HG02763 (cell line): ENCODE measurements around the gene ADORA1.

Experiments used
- ATAC-seq: cut with Tn5 transposase; IDR thresholded peaks from one replicate; pipeline ENCODE4 v1.9.1; 2021; ENCODE audit warnings: mild to moderate bottlenecking, moderate library complexity; ENCODE audit not compliant: unreplicated experiment

The ADORA1 gene

GRCh38 chr1:203172184-203173010, 44.9 kb downstream of the ADORA1 start:
- no peak for ATAC-seq

GRCh38 chr1:203173011-203173555, 45.6 kb downstream of the ADORA1 start:
- ATAC-seq, result no peak

- peak; percentile 68 for ATAC-seq
Observed at GRCh38 chr1:203173566-203173965, 46.0 kb downstream of the ADORA1 start.

- no peak for ATAC-seq
Observed at GRCh38 chr1:203174324-203174985, 46.9 kb downstream of the ADORA1 start.

GRCh38 chr1:203175237-203175826, 47.8 kb downstream of the ADORA1 start, which contains the start of gene MYBPH:
TSS of gene MYBPH (minus strand) at chr1:203175826. CDS start at chr1:203175755, 71 bp downstream.
- no peak for ATAC-seq

GRCh38 chr1:203175827-203176241, 48.3 kb downstream of the ADORA1 start:
- no peak for ATAC-seq

GRCh38 chr1:203176273-203177035, 48.9 kb downstream of the ADORA1 start:
- ATAC-seq, result no peak

GRCh38 chr1:203177036-203177405, 49.5 kb downstream of the ADORA1 start:
- ATAC-seq, result no peak

GRCh38 chr1:203177470-203178039, 50.0 kb downstream of the ADORA1 start:
- ATAC-seq, result no peak

- no peak for ATAC-seq
Observed at GRCh38 chr1:203178083-203178482, 50.6 kb downstream of the ADORA1 start.

GRCh38 chr1:203178821-203179666, 51.5 kb downstream of the ADORA1 start:
- no peak for ATAC-seq

GRCh38 chr1:203179667-203180005, 52.1 kb downstream of the ADORA1 start:
- no peak for ATAC-seq

- no peak for ATAC-seq
Observed at GRCh38 chr1:203180611-203181330, 53.2 kb downstream of the ADORA1 start.

GRCh38 chr1:203181586-203182386, 54.3 kb downstream of the ADORA1 start:
- ATAC-seq, result no peak

- no peak for ATAC-seq
Observed at GRCh38 chr1:203182387-203182953, 54.9 kb downstream of the ADORA1 start.

GRCh38 chr1:203183828-203184227, 56.3 kb downstream of the ADORA1 start:
- no peak for ATAC-seq

GRCh38 chr1:203184467-203184866, 56.9 kb downstream of the ADORA1 start:
- no peak for ATAC-seq

- ATAC-seq, result no peak
Observed at GRCh38 chr1:203185061-203185461, 57.5 kb downstream of the ADORA1 start.
